Calu3 (cell line): ENCODE measurements around the gene HOXB2. TPM values are rescaled to one million over a fixed set of nuclear protein-coding genes. Genes with fewer than 3 reads are reported as not detected.

Source experiments
- BruUV-seq: library from RNA; stranded (reverse); fragments of 400-500 nt; replicated peaks from 2 replicates; lab custom pipeline; 2021; lab: Mats Ljungman, UMichigan
- CTCF ChIA-PET: fragments of 300-600 bp; sonication (Branson Sonifier 250); formaldehyde crosslinking; loops from one replicate; lab custom pipeline; 2022; ENCODE audit warnings: antibody characterized with exemption; lab: Charles Lee
- DNase-seq: peaks from one replicate; pipeline ENCODE4 v3.0.0; 2022
- H3K27ac Mint-ChIP-seq: one replicate; pipeline ENCODE4 v1.8.0; 2022; ENCODE audit warnings: mixed read lengths; ENCODE audit not compliant: unreplicated experiment
- H3K27me3 Mint-ChIP-seq: one replicate; pipeline ENCODE4 v1.8.0; 2022; ENCODE audit warnings: mixed read lengths; ENCODE audit not compliant: unreplicated experiment
- H3K36me3 Mint-ChIP-seq: one replicate; pipeline ENCODE4 v1.8.0; 2022; ENCODE audit warnings: mild to moderate bottlenecking, moderate library complexity, mixed read lengths; ENCODE audit not compliant: insufficient read depth, unreplicated experiment
- H3K4me1 Mint-ChIP-seq: one replicate; pipeline ENCODE4 v1.8.0; 2022; ENCODE audit warnings: mild to moderate bottlenecking, low read depth, mixed read lengths; ENCODE audit not compliant: unreplicated experiment
- H3K4me3 Mint-ChIP-seq: one replicate; pipeline ENCODE4 v1.8.0; 2022; ENCODE audit warnings: mild to moderate bottlenecking, low read depth, moderate library complexity, mixed read lengths; ENCODE audit not compliant: unreplicated experiment
- H3K9me3 Mint-ChIP-seq: one replicate; pipeline ENCODE4 v1.8.0; 2022; ENCODE audit warnings: low read depth, mixed read lengths; ENCODE audit not compliant: unreplicated experiment
- CTCF ChIP-seq: fragments of 200-600 bp; IDR thresholded peaks from one replicate; pipeline ENCODE4 v1.8.0; 2022; ENCODE audit warnings: antibody characterized with exemption; ENCODE audit not compliant: unreplicated experiment
- intact Hi-C: fragments of 100-400 bp; cut with micrococcal nuclease; formaldehyde crosslinking; loops from one replicate; pipeline ENCODE4 v1.10.0; 2022; ENCODE audit not compliant: unreplicated experiment
- total RNA-seq: library from RNA; stranded (reverse); gene quantifications from 2 replicates; pipeline ENCODE4 v1.2.3, GENCODE V29; 2022

HOXB2 gene
- total RNA-seq, 1 experiment from 2014 or later: 24.5 TPM

- Mint-ChIP-seq H3K9me3 (no peaks in the 10 kb centered on the region), H3K27ac (no peak overlapping the region), H3K27me3 (peaks cover 40% of the 10 kb centered on the region), H3K36me3 (no peaks in the 10 kb centered on the region), H3K4me3 (no peak overlapping the region), H3K4me1 (peaks cover 26% of the 10 kb centered on the region)
- no peak for DNase-seq
- intact Hi-C loops: no loop called here
- CTCF ChIA-PET: interaction anchor here (1.1 kb wide), 1 partner anchor 12 kb away, joined by 3 read pairs; no protein-coding TSS in a partner anchor
- TF ChIP-seq CTCF: no peak
- BruUV-seq: no TSS peak
Observed at GRCh38 chr17:48503747-48504146, 41.2 kb downstream of the HOXB2 start.

- no peak for TF ChIP-seq CTCF
- BruUV-seq: no TSS peak
- Mint-ChIP-seq H3K27ac (no peak overlapping the region), H3K4me1 (peaks cover 34% of the 10 kb centered on the region), H3K4me3 (no peak overlapping the region), H3K27me3 (peaks cover 40% of the 10 kb centered on the region), H3K9me3 (no peaks in the 10 kb centered on the region), H3K36me3 (no peaks in the 10 kb centered on the region)
- CTCF ChIA-PET: interaction anchor here (1.1 kb wide), 1 partner anchor 11 kb away, joined by 3 read pairs; no protein-coding TSS in a partner anchor
- intact Hi-C loops: no loop called here
- no peak for DNase-seq
Observed at GRCh38 chr17:48502901-48503300, 42.0 kb downstream of the HOXB2 start.

- Mint-ChIP-seq H3K9me3 (no peaks in the 10 kb centered on the region), H3K4me1 (peaks cover 40% of the 10 kb centered on the region), H3K36me3 (no peaks in the 10 kb centered on the region), H3K4me3 (no peak overlapping the region), H3K27me3 (peaks cover 40% of the 10 kb centered on the region), H3K27ac (no peak overlapping the region)
- intact Hi-C loops: no loop called here
- CTCF ChIA-PET: interaction anchor here (1.1 kb wide), 1 partner anchor 53 kb away, joined by 3 read pairs; no protein-coding TSS in a partner anchor
- no peak for TF ChIP-seq CTCF
- no TSS peak for BruUV-seq
- DNase-seq: no peak
Observed at GRCh38 chr17:48502312-48502711, 42.6 kb downstream of the HOXB2 start.

GRCh38 chr17:48500435-48501426 lies 44.2 kb downstream of the HOXB2 start:
- no peak for TF ChIP-seq CTCF
- CTCF ChIA-PET: interaction anchor here (0.8 to 1.1 kb wide), 2 partner anchors 55 to 61 kb away, joined by 3 read pairs; no protein-coding TSS in a partner anchor
- Mint-ChIP-seq H3K36me3 (no peaks in the 10 kb centered on the region), H3K27me3 (peaks cover 40% of the 10 kb centered on the region), H3K27ac (no peak overlapping the region), H3K9me3 (no peaks in the 10 kb centered on the region), H3K4me3 (no peak overlapping the region), H3K4me1 (peaks cover 43% of the 10 kb centered on the region)
- no TSS peak for BruUV-seq
- no peak for DNase-seq
- intact Hi-C loops: no loop called here
